ENCODE data around the gene OSTM1.

GRCh38 chr6:108118810-108119768 lies 44.5 kb upstream of the OSTM1 start:
- TF ChIP-seq ZNF274 (IDR thresholded peaks at IDR 0.05; ENCODE audit: low read depth, low read length) (no peak), YY1 (IDR thresholded peaks at IDR 0.05; ENCODE audit: insufficient read depth, insufficient read length) (no peak), SUZ12 (IDR thresholded peaks at IDR 0.05; ENCODE audit: extremely low read depth, insufficient read depth, insufficient read length) (peak; percentile 23)
